Mucosa of descending colon (tissue), 3 donors: Measurements from ENCODE around the gene FAM81B. TPM values are rescaled to one million over a fixed set of nuclear protein-coding genes. Genes with fewer than 3 reads are reported as not detected.
"Not testable (repeated sequence)": the region's sequence is repeated elsewhere in the genome, so short reads cannot be mapped to it uniquely, and the experiment has no call there.

Experiments
- ATAC-seq: fragments of 200-7000 bp; cut with Tn5 transposase; one replicate; pipeline ENCODE4 v1.9.1; 2020; ENCODE audit warnings: mild to moderate bottlenecking, moderate library complexity
- DNase-seq, 3 donors: peaks; one replicate each; pipeline ENCODE4 v3.0.0-alpha.2; 2020
- H3K36me3 ChIP-seq: fragments of 200-600 bp; one replicate; pipeline ENCODE4 v1.8.0; 2021; ENCODE audit warnings: low read depth, mild to moderate bottlenecking
- H3K4me1 ChIP-seq: fragments of 200-600 bp; one replicate; pipeline ENCODE4 v1.8.0; 2021; ENCODE audit warnings: low read depth, mild to moderate bottlenecking
- H3K4me3 ChIP-seq: fragments of 200-600 bp; one replicate; pipeline ENCODE4 v1.8.0; 2021; ENCODE audit warnings: mild to moderate bottlenecking
- H3K9me3 ChIP-seq: fragments of 200-600 bp; one replicate; pipeline ENCODE4 v1.8.0; 2021; ENCODE audit warnings: mild to moderate bottlenecking
- CTCF ChIP-seq: fragments of 200-600 bp; IDR thresholded peaks from one replicate; pipeline ENCODE4 v1.8.0; 2022; ENCODE audit warnings: antibody characterized with exemption, mild to moderate bottlenecking
- intact Hi-C, 2 donors: fragments of 100-400 bp; cut with DNase I in 1 of 2; cut with micrococcal nuclease in 1 of 2; formaldehyde crosslinking; loops; one replicate each; pipeline versions ENCODE4 v1.11.0 to v1.11.1; 2022; cut with DNase I, micrococcal nuclease
- total RNA-seq, 3 donors: library from RNA; stranded (reverse); fragmentation: NEBNext Ultra II Directional in 2 of 3; extraction: Animal tissue kit (Norgen Biotek cat#: 25700) in 2 of 3; gene quantifications; one replicate each; pipeline versions ENCODE4 v1.2.1 to v1.2.4, GENCODE V29; 2021 to 2023
- donor health status: DM: no; HTN: no; CAD: no; lungs with moderate emphysema.
- donor health status: DM: no; HTN: no; CAD: no.
- donor health status: DM: no; HTN: yes; CAD: no.

Gene FAM81B
- total RNA-seq, 3 donors from 2014 or later = not detected

- intact Hi-C loops = no loop called here
Measured at GRCh38 chr5:95379133-95379532, 12.0 kb upstream of the FAM81B start.

GRCh38 chr5:95380103-95380628, 11.0 kb upstream of the FAM81B start:
- no peaks in the 10 kb centered on the region for H3K9me3 ChIP-seq
- no peaks in the 10 kb centered on the region for H3K4me1 ChIP-seq
- no peak for ATAC-seq
- H3K36me3 ChIP-seq = no peaks in the 10 kb centered on the region
- TF ChIP-seq CTCF = no peak
- intact Hi-C loops = no loop called here
- no peak overlapping the region for H3K4me3 ChIP-seq
- no peak for DNase-seq

More at GRCh38 chr5:95379133-95379532, 12.0 kb upstream of the FAM81B start:
- ATAC-seq = no peak
- H3K9me3 ChIP-seq = no peaks in the 10 kb centered on the region
- no peaks in the 10 kb centered on the region for H3K4me1 ChIP-seq
- no peak for DNase-seq
- no peak for TF ChIP-seq CTCF
- no peaks in the 10 kb centered on the region for H3K36me3 ChIP-seq
- no peak overlapping the region for H3K4me3 ChIP-seq

- intact Hi-C loops = no loop called here
- Histone ChIP-seq H3K9me3 (no peaks in the 10 kb centered on the region), H3K4me1 (no peaks in the 10 kb centered on the region), H3K4me3 (no peak overlapping the region), H3K36me3 (no peaks in the 10 kb centered on the region)
- ATAC-seq (no peak), DNase-seq (no peak)
- TF ChIP-seq CTCF = no peak
Measured at GRCh38 chr5:95382801-95383200, 8.4 kb upstream of the FAM81B start.

GRCh38 chr5:95384485-95385213, 6.5 kb upstream of the FAM81B start:
- ATAC-seq = no peak
- TF ChIP-seq CTCF = no peak
- intact Hi-C loops = no loop called here
- H3K9me3 ChIP-seq = no peaks in the 10 kb centered on the region
- no peaks in the 10 kb centered on the region for H3K36me3 ChIP-seq
- no peak for DNase-seq
- H3K4me1 ChIP-seq = no peaks in the 10 kb centered on the region
- H3K4me3 ChIP-seq = no peak overlapping the region

GRCh38 chr5:95385334-95385733, 5.8 kb upstream of the FAM81B start:
- H3K4me3 ChIP-seq = no peak overlapping the region
- DNase-seq (no peak), ATAC-seq (no peak)
- intact Hi-C loops = no loop called here
- no peak for TF ChIP-seq CTCF
- H3K36me3 ChIP-seq = no peaks in the 10 kb centered on the region
- H3K9me3 ChIP-seq = no peaks in the 10 kb centered on the region
- no peaks in the 10 kb centered on the region for H3K4me1 ChIP-seq

GRCh38 chr5:95391965-95392364, 799 bp downstream of the FAM81B start:
- DNase-seq, intact Hi-C loops, H3K4me3 ChIP-seq, H3K9me3 ChIP-seq, H3K36me3 ChIP-seq, ATAC-seq, H3K4me1 ChIP-seq: not testable (repeated sequence)
